Measurements from ENCODE around the gene TMEM164.
"Not testable (repeated sequence)": the region's sequence is repeated elsewhere in the genome, so short reads cannot be mapped to it uniquely, and the experiment has no call there.

TMEM164 gene

DNA sequence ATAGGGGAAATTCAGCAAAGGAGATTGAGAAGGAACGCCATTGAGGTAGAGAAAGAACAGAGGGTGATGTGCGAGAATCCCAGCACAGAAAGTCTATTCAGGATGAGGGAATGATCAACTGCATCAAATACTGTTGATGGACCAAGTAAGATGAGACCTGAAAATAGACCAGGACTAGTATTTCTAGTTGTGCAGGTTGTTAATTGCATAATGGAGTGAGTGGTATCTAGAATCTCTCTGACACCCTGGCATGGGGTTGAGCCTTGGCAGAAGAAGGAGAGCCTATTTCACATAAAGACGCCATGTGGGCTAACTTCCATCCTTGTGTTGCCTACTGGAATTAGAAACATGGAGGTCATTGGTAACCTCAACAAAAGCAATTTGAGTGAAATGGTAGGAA, 135.6 kb downstream of the TMEM164 start:
- no peak for DNase-seq

DNA sequence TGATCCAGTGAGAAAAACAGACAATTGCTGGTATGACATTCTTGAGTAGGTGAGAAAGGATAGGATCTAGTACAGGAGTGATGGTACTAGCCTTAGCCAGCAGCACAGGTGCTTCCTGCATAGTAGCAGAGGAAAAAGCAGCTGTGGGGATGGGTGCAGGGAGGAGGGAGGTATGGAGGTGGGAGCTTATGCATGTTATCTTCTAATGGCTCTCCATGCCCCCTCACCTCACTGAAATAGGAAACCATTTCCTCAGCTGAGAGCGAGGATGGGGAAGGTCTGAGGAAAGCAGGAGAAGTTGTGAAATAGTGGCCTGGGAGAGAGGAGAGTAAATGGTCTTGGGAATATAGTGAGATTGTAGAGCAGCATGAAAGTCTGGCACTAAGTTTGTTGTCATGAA, 136.3 kb downstream of the TMEM164 start:
- DNase-seq = no peak

DNA sequence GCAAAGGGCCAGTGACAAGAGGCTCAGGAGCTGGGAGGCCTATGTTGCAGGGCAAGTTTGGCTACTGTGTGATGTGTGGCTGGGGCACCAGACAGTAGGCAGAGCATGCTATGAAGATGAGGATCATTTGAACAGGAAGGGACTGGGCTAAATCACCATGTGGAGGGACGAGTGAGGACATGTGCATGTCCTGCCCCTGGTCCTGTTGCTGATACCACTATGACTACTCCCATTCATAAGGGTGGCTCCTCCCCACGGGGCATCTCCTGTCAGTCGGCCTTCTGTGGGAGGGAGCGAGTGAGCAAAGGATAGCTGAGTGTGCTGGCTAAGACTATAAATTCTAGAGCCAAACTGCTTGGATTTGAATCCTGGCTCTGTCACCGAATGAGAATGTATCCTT, 139.2 kb downstream of the TMEM164 start:
- no peak for DNase-seq

DNA sequence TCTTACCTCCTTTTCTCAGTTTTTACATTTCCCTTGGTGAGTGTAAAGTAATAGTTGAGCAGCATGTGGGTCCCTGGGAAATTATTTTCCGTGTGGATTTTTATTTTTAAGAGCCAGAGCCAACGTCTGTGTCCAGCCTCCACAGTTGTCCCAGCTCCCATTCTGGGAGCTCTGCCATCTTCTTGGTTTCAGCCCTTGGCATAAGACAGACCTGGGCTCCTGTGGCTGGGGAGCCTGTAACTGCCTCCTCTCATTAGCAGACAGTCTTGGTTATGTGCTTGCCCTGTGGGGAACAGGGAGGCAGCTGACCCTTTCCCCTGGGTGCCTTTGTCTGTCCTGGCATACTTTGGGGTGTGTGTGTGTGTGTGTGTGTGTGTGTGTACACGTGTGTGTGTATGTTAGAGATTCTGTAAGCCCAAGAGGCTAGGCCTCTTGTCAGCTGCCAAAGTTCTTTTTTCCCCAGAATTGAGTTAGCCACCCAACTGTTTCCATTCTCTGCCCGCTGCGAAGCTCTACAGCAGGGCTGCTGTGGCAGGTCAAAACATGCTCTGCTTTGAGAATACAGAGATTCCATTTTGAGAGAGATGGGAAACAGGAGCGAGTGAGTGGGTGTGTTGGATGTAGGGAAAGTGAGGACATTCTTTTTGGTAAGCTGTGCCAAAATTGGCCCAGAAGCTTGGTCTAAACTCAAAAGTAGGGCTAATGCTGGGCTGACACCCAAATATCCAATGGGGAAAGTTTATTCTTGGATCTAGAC, 140.7 kb downstream of the TMEM164 start:
- DNase-seq = no peak

DNA sequence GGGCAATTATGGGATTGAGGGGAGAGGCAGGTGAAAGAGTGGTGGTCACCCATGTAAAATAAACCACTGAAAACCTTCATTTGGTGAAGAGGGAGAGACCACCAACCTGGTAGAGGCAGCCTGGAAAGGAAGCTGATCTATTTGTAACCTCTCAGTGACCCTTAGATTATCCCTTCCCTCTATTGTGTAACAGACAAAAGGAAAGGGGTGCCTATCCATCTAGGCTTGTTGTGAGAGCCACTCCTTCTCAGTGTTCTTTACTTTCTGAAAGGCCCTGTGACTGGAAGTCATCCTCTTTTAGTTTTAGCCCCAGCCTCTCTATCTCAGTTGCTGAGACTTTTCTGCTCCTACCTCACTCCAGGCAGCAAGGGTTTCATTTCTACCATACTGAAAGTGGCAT, 142.4 kb downstream of the TMEM164 start:
- DNase-seq = no peak

DNA sequence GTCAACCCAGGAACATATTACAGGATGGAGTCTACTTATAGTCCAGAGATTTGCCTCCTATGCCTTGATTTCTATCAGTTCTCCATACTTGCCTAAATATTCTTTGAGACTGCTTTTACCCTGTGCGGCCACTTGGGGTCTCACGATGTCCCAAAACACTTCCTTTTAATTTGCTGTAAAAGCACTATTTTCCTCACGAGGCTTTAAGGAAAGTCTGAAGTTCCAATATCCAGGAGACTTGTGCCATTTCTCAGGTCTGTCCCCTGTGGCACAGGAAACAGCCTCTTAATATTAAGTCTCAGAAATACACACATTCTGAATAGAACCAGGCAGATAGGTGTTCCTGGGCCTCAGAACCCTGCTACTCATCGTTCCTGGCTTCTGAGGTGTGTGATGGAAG, 142.9 kb downstream of the TMEM164 start:
- DNase-seq = no peak

DNA sequence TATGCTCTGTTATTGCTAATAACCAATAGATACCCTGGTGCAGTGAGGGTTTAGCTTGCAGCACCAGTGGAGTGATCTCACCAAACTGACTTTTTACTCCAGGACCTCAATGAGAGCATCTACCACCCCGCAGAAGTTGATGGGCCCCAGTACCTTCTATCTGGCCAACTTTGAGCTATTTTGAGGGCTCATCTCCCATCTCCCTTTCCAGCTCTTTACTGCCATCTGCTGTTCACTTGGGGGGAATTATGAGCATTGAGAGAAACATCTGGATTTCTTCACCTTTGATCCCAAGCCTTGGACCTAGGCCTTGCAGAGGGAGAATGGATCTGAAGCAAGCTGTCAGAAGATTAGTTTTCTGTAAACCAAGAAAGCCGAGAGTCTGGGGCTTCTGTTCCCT, 143.6 kb downstream of the TMEM164 start:
- DNase-seq = no peak

DNA sequence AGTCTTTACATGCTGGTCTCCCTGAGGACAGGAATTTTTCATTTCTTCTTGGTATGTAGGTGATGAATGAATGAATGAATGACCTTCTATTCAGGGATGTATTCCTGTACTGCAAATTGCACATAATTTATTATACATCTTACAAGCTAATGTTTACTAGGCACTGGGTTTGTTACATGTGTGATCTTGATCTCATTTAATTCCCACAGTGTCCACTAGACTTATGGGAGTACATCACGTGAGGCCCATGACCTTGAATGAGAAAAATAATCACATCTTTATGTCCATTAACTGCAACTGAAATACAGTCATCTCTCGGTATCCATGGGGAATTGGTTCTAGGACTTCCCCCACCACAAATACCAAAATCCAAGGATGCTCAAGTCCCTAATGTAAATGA, 150.3 kb downstream of the TMEM164 start:
- DNase-seq = no peak

DNA sequence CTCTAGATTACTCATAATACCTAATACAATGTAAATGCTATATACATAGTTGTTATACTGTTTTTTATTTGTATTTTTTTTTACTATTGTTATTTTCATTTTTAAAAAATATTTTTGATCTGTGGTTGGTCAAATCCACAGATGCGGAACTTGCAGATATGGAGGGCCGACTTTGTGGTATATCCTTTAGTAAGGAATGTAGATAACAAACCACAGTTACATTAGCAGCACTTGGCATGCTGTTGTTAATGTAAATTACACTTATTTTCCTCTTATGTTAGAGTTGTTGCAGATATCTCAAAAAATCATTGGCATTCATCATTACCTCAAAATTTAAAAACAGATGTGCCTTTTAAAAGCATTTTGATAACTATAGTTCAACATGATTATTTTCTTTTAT, 151.0 kb downstream of the TMEM164 start:
- no peak for DNase-seq

DNA sequence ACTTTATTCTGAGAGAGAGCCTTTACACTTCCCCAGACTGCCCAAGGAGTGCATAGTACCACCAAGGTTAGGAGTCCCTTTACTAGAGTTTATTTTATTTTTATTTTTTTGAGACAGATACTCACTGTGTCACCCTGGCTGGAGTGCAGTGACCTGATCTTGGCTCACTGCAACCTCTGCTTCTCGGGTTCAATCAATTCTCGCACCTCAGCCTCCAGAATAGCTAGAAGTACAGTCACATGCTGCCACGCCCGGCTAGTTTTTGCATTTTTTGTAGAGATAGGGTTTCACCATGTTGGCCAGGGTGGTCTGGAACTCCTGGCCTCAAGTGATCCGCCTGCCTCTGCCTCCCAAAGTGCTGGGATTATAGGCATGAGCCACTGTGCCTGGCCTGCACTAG, 151.4 kb downstream of the TMEM164 start:
- not testable (repeated sequence) for DNase-seq

DNA sequence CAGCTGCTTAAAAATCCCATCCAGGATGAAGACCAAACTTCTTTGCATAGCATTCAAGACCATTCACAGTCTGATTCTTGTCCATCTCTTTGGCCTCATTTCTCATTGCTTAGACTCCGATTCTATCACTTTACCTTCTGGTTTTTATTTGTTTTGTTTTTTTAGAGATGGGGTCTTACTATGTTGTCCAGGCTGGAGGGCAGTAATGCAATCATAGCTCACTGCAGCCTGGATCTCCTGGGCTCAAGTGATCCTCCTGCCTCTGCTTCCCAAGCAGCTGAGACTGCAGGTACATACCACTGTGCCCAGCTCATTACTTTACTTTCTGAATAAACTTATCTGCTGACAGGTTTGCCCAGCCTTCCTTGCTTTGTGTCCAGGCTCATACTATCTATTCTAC, 152.8 kb downstream of the TMEM164 start:
- no peak for DNase-seq

DNA sequence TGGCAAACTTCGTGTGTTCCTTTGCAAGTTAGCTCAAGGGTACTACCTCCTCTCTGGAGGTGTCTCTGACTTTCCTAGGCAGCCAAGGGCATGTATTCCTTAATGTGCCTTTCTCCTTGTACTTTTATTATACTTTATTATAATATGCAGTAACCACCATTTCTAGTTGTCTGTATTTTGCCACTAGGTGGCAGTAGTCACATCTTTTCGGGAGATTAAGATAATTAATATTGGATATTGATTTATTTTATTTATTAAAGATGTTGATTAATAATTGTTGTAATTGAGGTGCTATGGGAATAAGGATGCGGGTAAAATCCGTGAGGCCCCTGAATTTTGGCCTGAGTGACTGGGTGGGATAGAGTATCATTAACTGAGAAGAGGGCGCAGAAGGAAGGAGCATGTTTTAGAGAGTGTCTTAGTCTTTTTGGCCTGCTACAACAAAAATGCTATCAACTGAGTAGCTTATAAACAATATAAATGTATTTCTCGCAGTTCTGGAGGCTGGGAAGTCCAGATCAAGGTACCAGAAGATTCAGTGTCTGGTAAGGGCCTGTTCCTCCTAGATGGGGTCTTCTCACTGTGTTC, 153.3 kb downstream of the TMEM164 start:
- no peak for DNase-seq

DNA sequence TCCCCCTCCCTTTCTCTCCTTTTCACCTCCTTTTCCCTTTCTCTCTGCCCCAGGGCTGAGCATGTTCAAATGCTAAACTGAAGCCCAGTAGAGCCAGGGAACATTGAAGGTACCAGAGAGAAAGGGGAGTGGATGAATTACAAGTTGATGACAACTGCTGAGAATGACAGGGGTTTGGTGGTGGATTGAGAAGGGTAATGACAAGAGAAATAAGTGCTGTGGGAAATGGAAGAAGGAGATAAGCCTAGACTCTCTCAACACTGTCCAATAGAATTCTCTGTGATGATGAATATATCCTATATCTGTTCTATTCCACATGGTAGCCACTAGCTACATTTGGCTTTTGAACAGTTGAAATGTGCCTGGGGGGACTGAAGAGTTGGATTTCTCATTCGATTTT, 154.5 kb downstream of the TMEM164 start:
- no peak for DNase-seq

DNA sequence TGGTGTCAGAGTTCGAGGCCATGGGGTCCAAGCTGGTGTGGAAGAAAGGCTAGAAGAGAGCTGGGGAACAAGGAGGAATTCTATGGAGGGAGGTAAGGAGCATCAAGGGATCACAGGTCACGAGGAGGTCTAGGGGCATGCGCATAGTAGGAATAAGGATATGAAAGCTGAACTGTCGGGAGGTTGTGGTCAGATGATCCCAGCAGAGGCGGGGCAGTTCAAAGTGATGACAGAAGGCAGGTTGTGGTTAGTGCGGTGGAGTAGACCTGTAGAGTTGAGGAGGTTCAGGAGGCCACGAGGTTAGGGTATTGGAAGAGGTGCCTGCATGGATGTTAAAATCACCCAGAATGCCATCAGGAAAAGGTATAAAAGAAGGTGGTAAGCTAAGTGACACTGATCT, 156.3 kb downstream of the TMEM164 start:
- no peak for DNase-seq

DNA sequence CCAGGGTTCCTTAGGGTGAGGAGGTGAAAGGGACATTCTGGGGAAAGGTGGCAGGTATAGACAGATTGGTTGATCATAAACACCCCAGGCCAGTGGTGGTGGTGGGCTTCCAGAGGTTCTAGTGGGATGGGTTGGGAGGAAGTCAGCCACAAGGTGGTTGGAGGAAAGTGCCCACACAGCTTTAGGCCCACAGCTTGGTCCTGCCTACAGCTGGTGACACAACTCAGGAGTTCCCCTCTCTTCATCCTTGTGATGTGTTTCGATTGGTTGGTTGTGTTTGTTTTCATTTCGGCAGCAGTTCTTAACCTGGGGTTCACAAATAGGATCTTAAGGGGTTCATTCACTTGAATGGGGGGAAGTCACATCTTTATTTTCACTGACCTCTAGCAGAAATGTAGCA, 157.0 kb downstream of the TMEM164 start:
- DNase-seq = no peak

DNA sequence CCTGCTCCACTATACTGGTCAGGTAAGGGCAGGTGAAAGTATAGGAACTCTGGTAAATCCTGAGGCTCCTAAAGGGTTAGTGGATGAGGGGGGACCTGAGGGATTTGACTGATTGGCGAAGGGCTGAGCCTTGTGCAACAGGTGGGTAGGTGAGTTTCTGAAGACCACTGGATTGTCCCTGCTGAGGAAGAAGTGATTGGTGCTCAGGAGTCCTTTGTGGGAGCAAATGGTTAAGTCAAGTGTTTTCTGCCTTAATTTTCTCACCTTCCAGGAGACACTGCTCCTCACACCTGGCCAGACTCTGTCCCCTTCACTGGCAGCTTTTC, 158.4 kb downstream of the TMEM164 start:
- DNase-seq = no peak

DNA sequence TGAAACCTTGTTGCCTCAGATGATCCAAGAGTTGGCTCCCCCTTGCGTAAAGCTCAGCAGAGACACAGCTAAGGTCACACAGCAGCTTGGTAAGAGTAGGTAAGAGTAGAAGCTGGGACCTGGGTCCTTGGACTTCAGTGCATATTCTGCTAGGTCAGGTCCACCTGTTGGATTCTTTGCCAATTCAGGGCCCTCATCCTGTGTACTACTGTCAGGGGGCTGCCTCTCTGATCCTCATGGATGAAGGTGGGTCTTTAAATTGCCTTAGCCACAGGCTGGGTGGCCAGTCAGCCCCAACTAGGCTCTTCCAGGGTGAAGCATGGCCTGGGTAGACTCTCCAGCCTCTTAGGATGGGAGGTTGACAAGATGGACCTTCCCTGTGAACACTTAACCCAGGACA, 159.2 kb downstream of the TMEM164 start:
- no peak for DNase-seq

DNA sequence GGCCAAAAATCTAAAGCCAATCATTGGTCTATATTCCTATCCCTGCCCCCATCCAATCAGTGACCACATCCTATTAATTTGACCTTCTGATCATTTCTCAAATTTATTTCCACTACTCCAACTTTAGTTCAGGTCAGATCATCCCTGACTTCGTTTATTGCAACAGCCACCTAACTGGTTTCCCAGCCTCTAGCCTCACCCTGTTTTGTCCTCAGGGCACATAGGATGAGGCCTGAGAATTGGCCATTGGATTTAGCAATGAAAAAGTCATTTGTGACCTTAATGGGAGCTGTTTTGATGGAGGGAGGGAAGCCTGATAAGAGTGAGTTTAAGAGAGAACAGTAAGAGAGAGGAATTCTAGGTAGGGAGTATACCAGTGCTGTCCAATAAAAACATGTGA, 160.0 kb downstream of the TMEM164 start:
- DNase-seq = no peak

DNA sequence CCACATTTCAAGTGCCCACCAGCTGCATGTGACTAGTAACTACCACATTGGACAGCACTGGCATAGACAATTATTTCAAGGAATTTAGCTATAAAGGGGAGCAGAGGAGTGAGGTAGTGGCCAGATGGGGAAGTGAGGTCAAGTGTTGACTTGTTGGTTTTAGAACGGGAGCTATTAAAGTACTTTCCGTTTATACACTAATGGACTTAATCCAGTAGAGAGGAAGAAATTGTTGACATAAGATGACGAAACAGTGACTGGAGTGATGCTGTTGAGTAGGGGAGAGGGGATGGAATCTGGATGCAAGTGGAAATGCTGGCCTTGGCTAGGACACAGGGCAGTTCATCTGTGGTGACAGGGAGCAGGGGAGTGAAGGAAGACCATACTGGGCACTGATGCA, 160.6 kb downstream of the TMEM164 start:
- no peak for DNase-seq

DNA sequence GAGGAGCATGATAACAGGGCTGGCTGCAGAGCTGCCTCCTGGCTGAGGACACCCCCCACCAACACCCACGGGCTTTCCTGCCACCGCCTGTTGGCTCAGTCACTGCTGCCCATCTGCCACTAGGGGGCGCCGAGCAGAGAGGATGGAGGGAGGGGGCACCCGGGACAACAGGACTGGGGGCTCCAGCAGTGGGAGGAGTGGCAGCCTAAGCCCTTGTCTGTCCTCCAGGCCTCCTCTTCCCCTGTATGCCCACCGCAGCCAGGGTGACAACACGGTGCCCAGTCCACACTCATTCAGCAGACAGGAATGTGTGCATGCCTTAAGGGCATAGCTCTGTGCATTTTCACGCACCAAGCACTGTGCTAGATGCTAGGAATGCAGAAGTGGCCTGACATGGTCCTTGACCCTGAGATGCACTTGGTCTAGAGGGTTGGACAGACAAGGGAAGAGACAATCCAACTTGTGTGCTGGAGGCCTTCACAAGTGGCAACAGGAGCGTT, 165.1 kb downstream of the TMEM164 start:
- no peak for DNase-seq

DNA sequence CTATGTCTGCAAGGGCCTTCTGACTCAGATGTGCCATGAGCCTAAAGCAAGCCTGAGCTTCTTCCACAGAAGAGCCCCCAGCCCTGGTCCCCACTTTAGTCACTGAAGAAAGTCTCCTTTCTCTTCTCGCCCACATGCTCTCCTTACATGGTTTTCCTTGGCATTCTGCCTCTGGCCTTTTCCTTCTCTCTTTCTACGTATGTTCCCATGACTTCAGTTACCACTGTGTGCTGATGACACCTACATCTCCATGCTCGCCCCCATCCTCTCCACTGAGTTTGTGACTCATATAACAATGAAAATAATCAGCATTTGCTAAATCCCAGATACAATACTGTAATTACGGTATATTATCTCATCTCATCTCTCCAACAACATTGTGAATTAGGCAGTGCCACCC, 165.7 kb downstream of the TMEM164 start:
- no peak for DNase-seq

DNA sequence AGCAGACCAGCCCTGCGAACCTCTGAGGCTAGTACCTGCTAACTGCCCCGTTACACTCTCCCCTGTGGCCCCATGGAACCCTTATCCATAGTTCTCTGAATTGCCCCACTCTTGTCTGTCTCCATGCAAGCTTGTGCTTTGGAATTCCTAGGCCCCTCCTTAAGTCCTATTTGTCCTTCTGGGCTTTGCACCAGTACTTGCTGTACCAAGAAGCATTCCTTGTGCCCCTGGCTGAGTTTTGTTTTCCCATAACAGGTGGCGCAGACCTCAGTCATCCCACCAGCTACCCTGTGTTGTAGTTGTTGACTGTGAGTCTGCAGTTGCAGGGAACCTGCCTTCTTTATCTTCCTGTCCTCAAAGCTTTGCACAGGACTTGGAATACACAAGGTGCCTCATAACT, 167.1 kb downstream of the TMEM164 start:
- DNase-seq = no peak

DNA sequence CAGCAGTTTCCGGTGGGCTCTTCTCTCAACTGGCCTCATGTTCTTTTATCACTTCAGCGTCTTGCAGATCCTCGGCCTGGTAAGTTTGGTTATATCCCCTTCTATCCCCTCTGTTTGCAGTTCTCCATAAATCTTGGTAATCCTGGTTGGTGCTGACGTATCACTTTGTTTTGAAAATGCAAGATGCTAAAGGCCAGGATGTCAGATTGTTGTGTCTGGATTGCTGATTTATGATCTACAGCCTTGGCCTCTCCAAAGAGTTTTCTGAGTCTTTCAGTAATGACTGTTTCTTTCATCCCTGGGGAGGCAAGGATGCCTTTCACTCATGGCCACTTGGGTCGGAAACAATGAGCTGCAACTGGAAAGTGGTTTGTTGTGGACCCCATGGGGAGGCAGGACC, 168.5 kb downstream of the TMEM164 start:
- no peak for DNase-seq

DNA sequence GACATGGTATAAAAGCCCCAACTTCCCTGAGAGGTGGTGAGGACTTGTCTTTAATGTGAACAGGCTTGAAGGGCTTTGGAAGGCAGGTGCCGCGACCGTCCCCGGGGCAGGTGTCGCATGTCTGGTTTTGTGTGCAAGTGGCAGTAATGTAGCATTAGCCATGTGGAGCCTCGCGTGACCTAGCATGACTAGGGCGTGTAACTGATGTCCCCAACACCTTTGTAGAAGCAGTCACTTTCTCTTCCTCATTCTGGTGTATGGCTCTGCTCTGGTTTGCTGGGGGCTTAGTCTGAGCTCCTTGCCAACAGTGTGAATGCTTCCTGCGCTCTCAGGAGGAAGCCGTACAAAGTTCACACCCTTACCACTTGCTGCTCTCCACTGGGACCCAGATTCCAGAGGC, 169.3 kb downstream of the TMEM164 start:
- no peak for DNase-seq
